ENCODE results near the gene OR1L8. TPM values are rescaled to one million over a fixed set of nuclear protein-coding genes. Genes with fewer than 3 reads are reported as not detected.
"Not testable (repeated sequence)": the region's sequence is repeated elsewhere in the genome, so short reads cannot be mapped to it uniquely, and the experiment has no call there.

OR1L8 gene
- total RNA-seq, 1 experiment from 2014 or later, result not detected

GRCh38 chr9:122536134-122536533 is 47.0 kb downstream of the OR1L8 start:
- H3K4me1 ChIP-seq, result no peaks in the 10 kb centered on the region
- H3K9me3 Mint-ChIP-seq (ENCODE audit: unreplicated experiment), result peaks cover 10% of the 10 kb centered on the region
- no TSS peak for BruUV-seq (replicated peaks)

GRCh38 chr9:122531157-122531556 is 52.0 kb downstream of the OR1L8 start:
- H3K27ac Mint-ChIP-seq (ENCODE audit: unreplicated experiment); H3K9me3 Mint-ChIP-seq (ENCODE audit: unreplicated experiment); DNase-seq; H3K4me1 ChIP-seq; H3K4me3 ChIP-seq (ENCODE audit: low read depth, low read length); H3K27me3 Mint-ChIP-seq (ENCODE audit: insufficient read depth, unreplicated experiment); intact Hi-C loops (cut with micrococcal nuclease; ENCODE audit: unreplicated experiment); H3K36me3 Mint-ChIP-seq (ENCODE audit: insufficient read depth, unreplicated experiment); H3K27me3 ChIP-seq (replicated peaks; ENCODE audit: control insufficient read depth, insufficient read depth, low read length); H3K9me3 ChIP-seq; BruUV-seq (replicated peaks); POLR2A ChIA-PET; CTCF ChIA-PET; H3K4me3 Mint-ChIP-seq (ENCODE audit: unreplicated experiment); H3K4me1 Mint-ChIP-seq (ENCODE audit: low read depth, unreplicated experiment); H3K36me3 ChIP-seq (ENCODE audit: control insufficient read depth, insufficient read depth, low read length): not testable (repeated sequence)

More at GRCh38 chr9:122536134-122536533, 47.0 kb downstream of the OR1L8 start:
- H3K9me3 ChIP-seq, result peaks cover 3% of the 10 kb centered on the region; the same call in 1 of the 2 replicates
- H3K36me3 Mint-ChIP-seq (ENCODE audit: insufficient read depth, unreplicated experiment), result peaks cover 5% of the 10 kb centered on the region
- ChIA-PET CTCF (no interaction called here), POLR2A (no interaction called here)
- H3K36me3 ChIP-seq (ENCODE audit: control insufficient read depth, insufficient read depth, low read length), result no peaks in the 10 kb centered on the region
- intact Hi-C loops (cut with micrococcal nuclease; ENCODE audit: unreplicated experiment), result no loop called here
- peaks cover 4% of the 10 kb centered on the region for H3K27me3 Mint-ChIP-seq (ENCODE audit: insufficient read depth, unreplicated experiment)
- H3K4me3 Mint-ChIP-seq (ENCODE audit: unreplicated experiment), result no peak overlapping the region
- H3K27me3 ChIP-seq (replicated peaks; ENCODE audit: control insufficient read depth, insufficient read depth, low read length), result no peaks in the 10 kb centered on the region
- no peak overlapping the region for H3K27ac Mint-ChIP-seq (ENCODE audit: unreplicated experiment)
- no peak for DNase-seq
- H3K4me3 ChIP-seq (ENCODE audit: low read depth, low read length), result no peak overlapping the region
- H3K4me1 Mint-ChIP-seq (ENCODE audit: low read depth, unreplicated experiment), result peaks cover 3% of the 10 kb centered on the region
- no peak for TF ChIP-seq CTCF (IDR thresholded peaks at IDR 0.05; ENCODE audit: insufficient read depth in 1 of 2, low read depth in 1 of 2, low read length in 1 of 2, severe bottlenecking in 1 of 2, unreplicated experiment in 1 of 2)

- peaks cover 2% of the 10 kb centered on the region for H3K27me3 Mint-ChIP-seq (ENCODE audit: insufficient read depth, unreplicated experiment)
- no peak within 1 kb of the TSS for H3K4me3 Mint-ChIP-seq (ENCODE audit: unreplicated experiment)
- Histone ChIP-seq H3K36me3 (ENCODE audit: control insufficient read depth, insufficient read depth, low read length) (no peaks in the 10 kb centered on the region), H3K9me3 (no peaks in the 10 kb centered on the region), H3K4me3 (ENCODE audit: low read depth, low read length) (no peak within 1 kb of the TSS), H3K27me3 (replicated peaks; ENCODE audit: control insufficient read depth, insufficient read depth, low read length) (peaks cover 2% of the 10 kb centered on the region; the same call in 1 of the 2 replicates), H3K4me1 (no peaks in the 10 kb centered on the region)
- no peaks in the 10 kb centered on the region for H3K36me3 Mint-ChIP-seq (ENCODE audit: insufficient read depth, unreplicated experiment)
- no peak for TF ChIP-seq CTCF (IDR thresholded peaks at IDR 0.05; ENCODE audit: insufficient read depth in 1 of 2, low read depth in 1 of 2, low read length in 1 of 2, severe bottlenecking in 1 of 2, unreplicated experiment in 1 of 2)
- DNase-seq, result no peak
- H3K4me1 Mint-ChIP-seq (ENCODE audit: low read depth, unreplicated experiment), result peaks cover 6% of the 10 kb centered on the region
- no peak within 1 kb of the TSS for H3K27ac Mint-ChIP-seq (ENCODE audit: unreplicated experiment)
- no peaks in the 10 kb centered on the region for H3K9me3 Mint-ChIP-seq (ENCODE audit: unreplicated experiment)
- intact Hi-C loops (cut with micrococcal nuclease; ENCODE audit: unreplicated experiment), result no loop called here
- POLR2A ChIA-PET, result no interaction called here
- CTCF ChIA-PET, result no interaction called here
- no TSS peak for BruUV-seq (replicated peaks)
Observed at GRCh38 chr9:122527193-122527592, 56.0 kb downstream of the OR1L8 start, which contains the start of gene OR1N1. TSS of gene OR1N1 (minus strand) at chr9:122527293. CDS start at chr9:122527293, 0 bp downstream.

- no peaks in the 10 kb centered on the region for H3K9me3 Mint-ChIP-seq (ENCODE audit: unreplicated experiment)
- CTCF ChIA-PET, result no interaction called here
- peaks cover 3% of the 10 kb centered on the region; the same call in 1 of the 2 replicates for H3K27me3 ChIP-seq (replicated peaks; ENCODE audit: control insufficient read depth, insufficient read depth, low read length)
Observed at GRCh38 chr9:122526602-122527001, 56.6 kb downstream of the OR1L8 start.

More at GRCh38 chr9:122526602-122527001, 56.6 kb downstream of the OR1L8 start:
- peaks cover 6% of the 10 kb centered on the region for H3K4me1 Mint-ChIP-seq (ENCODE audit: low read depth, unreplicated experiment)
- no peaks in the 10 kb centered on the region for H3K4me1 ChIP-seq
- intact Hi-C loops (cut with micrococcal nuclease; ENCODE audit: unreplicated experiment), result no loop called here
- POLR2A ChIA-PET, result no interaction called here
- no peaks in the 10 kb centered on the region for H3K36me3 ChIP-seq (ENCODE audit: control insufficient read depth, insufficient read depth, low read length)
- no peak overlapping the region for H3K4me3 Mint-ChIP-seq (ENCODE audit: unreplicated experiment)
- peaks cover 2% of the 10 kb centered on the region for H3K27me3 Mint-ChIP-seq (ENCODE audit: insufficient read depth, unreplicated experiment)
- H3K27ac Mint-ChIP-seq (ENCODE audit: unreplicated experiment), result no peak overlapping the region
- BruUV-seq (replicated peaks), result no TSS peak
- no peak for TF ChIP-seq CTCF (IDR thresholded peaks at IDR 0.05; ENCODE audit: insufficient read depth in 1 of 2, low read depth in 1 of 2, low read length in 1 of 2, severe bottlenecking in 1 of 2, unreplicated experiment in 1 of 2)
- no peak for DNase-seq
- H3K9me3 ChIP-seq, result no peaks in the 10 kb centered on the region
- no peak overlapping the region for H3K4me3 ChIP-seq (ENCODE audit: low read depth, low read length)
- H3K36me3 Mint-ChIP-seq (ENCODE audit: insufficient read depth, unreplicated experiment), result no peaks in the 10 kb centered on the region

Data from Caco-2 (cell line).